CD14-positive monocyte (primary cell): ENCODE data around the gene MROH8. TPM values are rescaled to one million over a fixed set of nuclear protein-coding genes. Genes with fewer than 3 reads are reported as not detected.
A peak's percentile ranks its signal among the peaks of the same experiment; 100 is the strongest.

Experiments
- DNase-seq, 3 donors: peaks; one replicate each; pipeline ENCODE4 v3.0.0-alpha.2; 2011 to 2022
- H2AFZ ChIP-seq: 2 replicates; pipeline ENCODE4 v1.6.0; 2012; ENCODE audit warnings: mild to moderate bottlenecking, low read depth, low read length, inconsistent platforms; ENCODE audit not compliant: insufficient read depth, poor library complexity, severe bottlenecking
- H3K27ac ChIP-seq, 2 donors: 1 replicate in 1 of 2; 2 replicates in 1 of 2; pipeline ENCODE4 v1.5.1; 2012 to 2013; ENCODE audit warnings: low read length in 2 of 2, control low read depth in 1 of 2, inconsistent platforms in 1 of 2, low read depth in 1 of 2, mild to moderate bottlenecking in 1 of 2
- H3K27me3 ChIP-seq, 2 donors: one replicate each; pipeline versions ENCODE4 v1.6.0 to v1.6.1; 2011 to 2013; ENCODE audit warnings: low read length in 2 of 2; ENCODE audit not compliant: control insufficient read depth in 2 of 2, insufficient read depth in 2 of 2
- H3K36me3 ChIP-seq, 2 donors: replicated peaks in 1 of 2; 1 replicate in 1 of 2; 2 replicates in 1 of 2; pipeline versions ENCODE4 v1.5.1 to v1.6.1; 2012 to 2013; ENCODE audit warnings: low read length in 2 of 2, control low read depth in 1 of 2, inconsistent platforms in 1 of 2, mild to moderate bottlenecking in 1 of 2; ENCODE audit not compliant: insufficient read depth in 2 of 2, control insufficient read depth in 1 of 2
- H3K4me1 ChIP-seq, 2 donors: 1 replicate in 1 of 2; 2 replicates in 1 of 2; pipeline versions ENCODE4 v1.5.1 to v1.6.1; 2012 to 2013; ENCODE audit warnings: low read length in 2 of 2, control low read depth in 1 of 2, inconsistent platforms in 1 of 2, mild to moderate bottlenecking in 1 of 2, moderate library complexity in 1 of 2; ENCODE audit not compliant: insufficient read depth in 2 of 2, control insufficient read depth in 1 of 2
- H3K4me2 ChIP-seq: replicated peaks from 2 replicates; pipeline ENCODE3; 2012; ENCODE audit warnings: low read length, moderate library complexity, mild to moderate bottlenecking; ENCODE audit not compliant: poor library complexity, severe bottlenecking; ENCODE audit errors: extremely low read depth
- H3K4me3 ChIP-seq, 3 experiments: fragments of 200-600 bp in 1 of 3; sonication (generic) in 1 of 3; replicated peaks in 1 of 3; 1 replicate in 2 of 3; 2 replicates in 1 of 3; pipeline ENCODE4 v1.5.1; 2011 to 2013; ENCODE audit warnings: low read length in 3 of 3, mild to moderate bottlenecking in 3 of 3, control low read depth in 2 of 3, low read depth in 2 of 3, inconsistent platforms in 1 of 3, moderate library complexity in 1 of 3
- H3K79me2 ChIP-seq: 2 replicates; pipeline ENCODE4 v1.6.0; 2012; ENCODE audit warnings: mild to moderate bottlenecking, control low read depth, inconsistent platforms, low read length, moderate library complexity; ENCODE audit not compliant: insufficient read depth
- H3K9ac ChIP-seq: 2 replicates; pipeline ENCODE4 v1.6.0; 2017; ENCODE audit warnings: low read length, mild to moderate bottlenecking; ENCODE audit not compliant: insufficient read depth, poor library complexity, severe bottlenecking
- H3K9me3 ChIP-seq, 2 donors: replicated peaks in 1 of 2; 1 replicate in 1 of 2; 2 replicates in 1 of 2; pipeline versions ENCODE4 v1.5.1 to v1.6.1; 2012 to 2013; ENCODE audit warnings: low read length in 2 of 2, control low read depth in 1 of 2; ENCODE audit not compliant: control insufficient read depth in 1 of 2, insufficient read depth in 1 of 2
- H4K20me1 ChIP-seq: 2 replicates; pipeline ENCODE4 v1.6.0; 2012; ENCODE audit warnings: mild to moderate bottlenecking, low read length, control low read depth, moderate library complexity; ENCODE audit not compliant: insufficient read depth
- H3K27ac Mint-ChIP-seq, 7 donors: one replicate each; pipeline ENCODE4 v1.8.0; 2020; ENCODE audit warnings: mild to moderate bottlenecking in 7 of 7, mixed read lengths in 7 of 7, moderate library complexity in 6 of 7, inconsistent platforms in 2 of 7
- H3K27me3 Mint-ChIP-seq, 3 donors: one replicate each; pipeline ENCODE4 v1.8.0; 2021 to 2022; ENCODE audit warnings: low read depth in 3 of 3, mild to moderate bottlenecking in 3 of 3, mixed read lengths in 3 of 3, moderate library complexity in 3 of 3, inconsistent platforms in 1 of 3
- H3K36me3 Mint-ChIP-seq, 2 donors: one replicate each; pipeline ENCODE4 v1.8.0; 2020; ENCODE audit warnings: mixed read lengths in 2 of 2, inconsistent platforms in 1 of 2, mild to moderate bottlenecking in 1 of 2
- H3K4me1 Mint-ChIP-seq: one replicate; pipeline ENCODE4 v1.8.0; 2020; ENCODE audit warnings: mild to moderate bottlenecking, mixed read lengths
- H3K4me3 Mint-ChIP-seq, 2 donors: one replicate each; pipeline ENCODE4 v1.8.0; 2020; ENCODE audit warnings: mild to moderate bottlenecking in 2 of 2, mixed read lengths in 2 of 2, moderate library complexity in 1 of 2
- H3K9me3 Mint-ChIP-seq, 7 donors: one replicate each; pipeline ENCODE4 v1.8.0; 2020 to 2022; ENCODE audit warnings: mixed read lengths in 7 of 7, mild to moderate bottlenecking in 6 of 7, moderate library complexity in 6 of 7, inconsistent platforms in 2 of 7
- WGBS: methylation state at CpG from one replicate; pipeline ENCODE4 v1.1.5; 2013; ENCODE audit warnings: missing lambda C conversion rate; ENCODE audit not compliant: insufficient coverage; 5-methylcytosine and 5-hydroxymethylcytosine counted together
- intact Hi-C, 2 donors: fragments of 100-400 bp; cut with micrococcal nuclease; formaldehyde crosslinking; loops; one replicate each; pipeline versions ENCODE4 v1.15.0 to v1.15.1; 2023
- polyA plus RNA-seq, 3 donors: library from polyadenylated mRNA; depleted of rRNA in 1 of 3; unstranded in 2 of 3; stranded (reverse) in 1 of 3; fragments of 300-500 nt in 2 of 3; fragments of >200 nt in 1 of 3; fragmentation: Illumina TruSeq in 2 of 3; gene quantifications; 1 replicate in 2 of 3; 2 replicates in 1 of 3; pipeline ENCODE4 v1.2.3, GENCODE V29; 2012 to 2021
- TF ChIP-seq, protein P1 (sequence below): fragments of 200-600 bp; IDR thresholded peaks from one replicate; pipeline ENCODE4 v1.8.0; 2022; ENCODE audit warnings: antibody characterized with exemption, mild to moderate bottlenecking

The MROH8 gene
- polyA plus RNA-seq, 3 donors, result 0.08 to 1.0 (median 0.52) TPM

DNA sequence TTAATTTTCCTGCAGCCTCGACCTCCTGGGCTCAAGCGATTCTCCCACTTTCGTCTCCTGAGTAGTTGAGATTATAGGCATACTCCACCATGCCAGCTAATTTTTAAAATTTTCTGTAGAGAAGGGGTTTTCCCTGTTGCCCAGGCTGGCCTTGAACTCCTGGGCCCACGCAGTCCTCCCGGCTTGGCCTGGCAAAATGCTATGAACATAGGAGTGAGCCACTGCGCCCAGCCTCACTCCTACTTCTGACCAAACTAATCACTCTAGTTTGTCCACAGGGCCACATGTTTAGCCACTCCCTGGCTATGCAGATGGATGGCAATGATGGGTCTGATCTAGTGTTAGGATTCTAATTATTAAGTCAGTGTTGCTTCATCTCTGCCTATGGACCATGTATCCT lies 32.1 kb downstream of the MROH8 start:
- intact Hi-C loops, result no loop called here
- H3K27ac Mint-ChIP-seq, result peak overlapping the region in 1 of 7 donors; percentile 6
- DNase-seq, result no peak

GRCh38 chr20:37144856-37145404 lies 34.4 kb downstream of the MROH8 start:
- Histone ChIP-seq H3K36me3 (no peaks in the 10 kb centered on the region), H3K4me2 (no peak overlapping the region), H3K9me3 (no peaks in the 10 kb centered on the region), H4K20me1 (no peaks in the 10 kb centered on the region), H3K79me2 (no peaks in the 10 kb centered on the region), H3K4me3 (no peak overlapping the region), H3K4me1 (no peaks in the 10 kb centered on the region), H2AFZ (no peak overlapping the region), H3K27me3 (no peaks in the 10 kb centered on the region), H3K9ac (no peak overlapping the region), H3K27ac (no peak overlapping the region)
- no peak overlapping the region for H3K4me3 Mint-ChIP-seq
- intact Hi-C loops, result no loop called here
- peak in 2 of 3 donors; percentile 17 to 24 for DNase-seq
- TF ChIP-seq, protein P1, sequence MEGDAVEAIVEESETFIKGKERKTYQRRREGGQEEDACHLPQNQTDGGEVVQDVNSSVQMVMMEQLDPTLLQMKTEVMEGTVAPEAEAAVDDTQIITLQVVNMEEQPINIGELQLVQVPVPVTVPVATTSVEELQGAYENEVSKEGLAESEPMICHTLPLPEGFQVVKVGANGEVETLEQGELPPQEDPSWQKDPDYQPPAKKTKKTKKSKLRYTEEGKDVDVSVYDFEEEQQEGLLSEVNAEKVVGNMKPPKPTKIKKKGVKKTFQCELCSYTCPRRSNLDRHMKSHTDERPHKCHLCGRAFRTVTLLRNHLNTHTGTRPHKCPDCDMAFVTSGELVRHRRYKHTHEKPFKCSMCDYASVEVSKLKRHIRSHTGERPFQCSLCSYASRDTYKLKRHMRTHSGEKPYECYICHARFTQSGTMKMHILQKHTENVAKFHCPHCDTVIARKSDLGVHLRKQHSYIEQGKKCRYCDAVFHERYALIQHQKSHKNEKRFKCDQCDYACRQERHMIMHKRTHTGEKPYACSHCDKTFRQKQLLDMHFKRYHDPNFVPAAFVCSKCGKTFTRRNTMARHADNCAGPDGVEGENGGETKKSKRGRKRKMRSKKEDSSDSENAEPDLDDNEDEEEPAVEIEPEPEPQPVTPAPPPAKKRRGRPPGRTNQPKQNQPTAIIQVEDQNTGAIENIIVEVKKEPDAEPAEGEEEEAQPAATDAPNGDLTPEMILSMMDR, result no peak
- peaks cover 0 to 3% (median 0%) of the 10 kb centered on the region in 7 donors for H3K9me3 Mint-ChIP-seq
- WGBS, result no CpG with 5 or more reads among the region's 8 CpGs
- H3K36me3 Mint-ChIP-seq, result no peaks in the 10 kb centered on the region
- peak overlapping the region in 1 of 7 donors; percentile 38 for H3K27ac Mint-ChIP-seq
- peaks cover 0 to 2% (median 0%) of the 10 kb centered on the region in 3 donors for H3K27me3 Mint-ChIP-seq
- peaks cover 1% of the 10 kb centered on the region for H3K4me1 Mint-ChIP-seq

More for the DNA sequence above, 32.1 kb downstream of the MROH8 start:
- H3K4me1 Mint-ChIP-seq, result peaks cover 4% of the 10 kb centered on the region
- TF ChIP-seq, protein P1, result no peak
- no peaks in the 10 kb centered on the region for H3K9me3 ChIP-seq
- no peak overlapping the region for H3K9ac ChIP-seq
- H3K4me2 ChIP-seq, result no peak overlapping the region
- peaks cover 0 to 3% of the 10 kb centered on the region in 2 donors for H3K36me3 Mint-ChIP-seq
- no peak overlapping the region for H3K27ac ChIP-seq
- H2AFZ ChIP-seq, result no peak overlapping the region
- peaks cover 0 to 2% (median 0%) of the 10 kb centered on the region in 3 donors for H3K27me3 Mint-ChIP-seq
- peaks cover 5 to 12% (median 6%) of the 10 kb centered on the region in 7 donors for H3K9me3 Mint-ChIP-seq
- no peaks in the 10 kb centered on the region for H3K4me1 ChIP-seq
- no peaks in the 10 kb centered on the region for H3K27me3 ChIP-seq
- no peak overlapping the region for H3K4me3 Mint-ChIP-seq
- no CpG with 5 or more reads among the region's 6 CpGs for WGBS
- no peak overlapping the region for H3K4me3 ChIP-seq
- H3K36me3 ChIP-seq, result no peaks in the 10 kb centered on the region
- no peaks in the 10 kb centered on the region for H3K79me2 ChIP-seq
- no peaks in the 10 kb centered on the region for H4K20me1 ChIP-seq
